Inflammatory macrophage treated with lipopolysaccharide for 4 hours (primary cell): ENCODE measurements around the gene SNX20.

Experiments
- DNase-seq: peaks from one replicate; pipeline ENCODE4 v3.0.0-alpha.2; 2020

Gene SNX20

DNA sequence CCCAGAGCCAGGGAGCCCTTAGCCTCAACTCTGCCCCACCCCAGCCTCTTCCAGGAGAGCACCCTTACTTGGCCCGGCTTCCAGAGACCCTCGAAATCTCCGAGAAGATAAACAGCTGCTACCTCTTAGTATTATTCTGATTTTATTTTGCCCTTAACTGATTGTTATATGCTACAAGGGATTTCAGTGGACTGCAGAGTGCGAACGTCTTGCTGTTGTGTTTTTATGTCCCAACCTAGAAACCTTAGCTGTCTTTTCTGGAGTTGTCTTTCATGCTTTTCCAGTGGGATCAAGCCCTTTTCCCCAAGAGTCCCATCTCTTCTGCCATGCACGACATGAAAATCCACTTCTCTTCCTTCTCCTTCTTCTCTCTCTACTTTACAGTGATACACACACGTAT, 47.0 kb downstream of the SNX20 start:
- no peak for DNase-seq

- no peak for DNase-seq
These were observed 47.9 kb downstream of the SNX20 start for GRCh38 chr16:50632927-50633800.

DNA sequence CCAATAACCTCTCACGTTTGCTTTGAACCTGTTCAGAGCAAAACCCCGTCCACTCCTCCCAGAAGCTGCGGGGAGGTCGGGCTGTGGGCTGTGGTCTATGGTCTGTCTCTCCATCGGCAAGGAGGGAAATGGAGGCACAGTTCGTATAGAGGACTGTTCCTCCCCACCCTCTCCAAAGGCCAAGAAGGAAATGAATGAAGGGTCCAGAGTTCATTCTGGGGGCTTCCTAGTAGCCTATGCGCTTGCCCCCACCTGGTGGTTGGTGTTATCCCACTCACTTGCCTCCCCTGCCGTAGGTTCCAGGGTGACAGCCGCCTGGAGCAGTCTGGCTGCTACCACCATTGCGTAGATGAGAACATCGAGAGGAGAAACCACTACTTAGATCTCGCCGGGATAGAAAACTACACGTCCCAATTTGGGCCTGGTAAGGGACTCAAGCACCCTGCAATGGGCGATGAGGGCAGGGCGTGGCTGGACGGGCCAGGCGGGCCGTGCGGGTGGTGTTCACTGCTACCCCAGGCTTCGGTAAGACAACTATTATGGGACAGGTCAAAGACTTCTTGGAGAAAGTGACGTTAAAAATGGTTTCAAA, 49.0 kb downstream of the SNX20 start:
- no peak for DNase-seq

DNA sequence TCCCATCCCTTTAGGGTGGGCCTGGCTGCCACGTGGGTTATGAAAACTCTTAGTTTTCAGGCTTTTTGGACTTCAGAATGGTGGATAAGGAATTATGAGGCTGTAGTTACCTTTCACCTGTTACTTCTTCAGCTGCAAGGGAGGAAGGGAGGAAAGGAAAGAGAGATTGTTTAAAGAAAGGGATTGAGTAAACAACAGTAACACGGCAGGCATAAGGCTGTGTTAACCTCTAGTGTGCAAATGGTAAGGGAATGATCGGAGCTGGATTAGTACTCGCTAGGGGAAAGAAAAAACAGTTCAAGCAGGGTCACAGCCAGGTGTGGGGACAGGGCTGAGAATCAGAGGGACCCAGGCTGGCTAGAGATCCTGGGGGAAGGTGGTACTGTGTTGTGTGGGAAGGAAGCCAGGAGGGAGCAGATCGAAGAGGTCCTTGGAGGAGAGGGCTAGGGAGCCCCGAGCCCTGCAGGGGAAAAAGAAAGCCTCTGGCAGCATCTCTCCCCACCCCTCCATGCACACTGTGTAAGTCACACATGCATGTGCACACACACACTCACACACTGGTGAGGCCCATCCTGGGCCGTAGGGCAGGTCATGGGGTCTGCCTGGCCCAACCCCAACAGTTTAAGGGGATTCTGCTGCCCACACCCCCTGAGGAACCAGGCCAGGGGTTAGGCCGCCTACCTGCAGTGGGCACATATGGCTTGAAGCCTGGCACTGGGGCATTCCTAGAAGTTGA, 49.7 kb downstream of the SNX20 start:
- DNase-seq: no peak

DNA sequence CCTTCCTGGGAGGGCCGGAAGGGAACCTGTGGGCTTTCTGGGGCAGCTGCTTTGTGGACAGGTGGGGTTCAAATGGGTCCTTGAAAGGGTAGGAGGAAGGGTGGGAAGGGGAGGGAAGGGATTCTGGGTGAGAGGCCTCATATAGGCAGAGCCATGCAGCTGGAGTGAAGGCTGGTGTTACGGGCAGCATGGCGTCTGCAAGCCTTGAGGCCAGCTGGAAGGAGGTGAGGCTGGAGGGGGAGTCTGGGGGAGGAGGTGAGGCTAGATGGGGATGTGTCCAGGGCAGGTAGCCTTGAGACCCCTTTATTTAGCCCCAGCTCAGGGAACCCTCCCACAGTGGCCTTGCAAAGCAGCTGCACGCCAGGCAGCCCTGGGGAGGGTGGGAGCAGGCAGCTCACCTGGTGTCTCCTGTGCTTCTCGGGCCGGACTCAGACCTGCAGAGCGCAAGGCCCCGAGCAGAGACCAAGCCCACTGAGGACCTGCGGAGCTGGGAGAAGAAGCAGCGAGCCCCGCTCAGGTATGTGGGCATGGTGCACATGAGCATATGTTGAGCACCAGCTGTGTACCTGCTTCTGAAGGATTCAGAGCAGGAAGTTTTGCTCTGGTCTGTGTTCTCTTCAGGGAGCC, 50.6 kb downstream of the SNX20 start:
- no peak for DNase-seq

DNA sequence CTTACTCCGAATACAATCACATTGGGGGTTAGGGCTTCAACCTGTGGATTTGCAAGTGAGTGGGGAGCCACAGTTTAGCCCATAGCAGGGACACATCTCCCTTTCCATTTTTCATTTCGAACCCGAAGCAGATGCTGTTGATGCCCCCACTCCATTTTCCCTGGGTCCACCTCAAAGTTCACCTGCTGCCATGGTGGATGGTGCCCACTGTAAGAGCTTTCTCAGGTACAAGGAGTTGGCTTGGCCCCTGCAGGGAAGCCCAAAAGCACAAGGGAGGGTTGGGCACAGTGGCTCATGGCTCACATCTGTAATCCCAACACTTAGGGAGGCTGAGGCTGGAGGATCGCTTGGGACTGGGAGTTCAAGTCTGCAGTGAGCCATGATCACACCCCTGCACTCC, 51.8 kb downstream of the SNX20 start:
- DNase-seq: no peak

- no peak for DNase-seq
These were observed 52.8 kb downstream of the SNX20 start for GRCh38 chr16:50628156-50628802.

DNA sequence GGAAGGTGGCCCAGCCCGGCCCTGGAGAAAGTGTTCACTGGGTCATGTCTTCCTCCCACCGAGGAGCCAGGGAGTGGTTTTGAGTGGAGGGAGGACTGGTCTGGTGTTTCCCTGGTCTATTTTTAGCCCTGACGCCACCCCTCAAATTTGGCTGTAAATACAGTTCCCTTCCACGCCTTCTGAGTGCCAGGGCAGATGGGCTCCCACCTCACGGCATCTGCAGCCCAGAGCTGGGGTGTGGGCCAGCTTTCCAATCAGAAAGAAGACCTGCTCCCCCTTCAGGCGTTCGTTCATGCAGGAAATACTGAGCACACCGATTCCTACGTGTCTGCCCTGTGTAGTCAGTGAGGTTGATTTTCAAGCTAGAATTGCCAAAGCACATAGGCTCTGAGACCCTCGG, 53.7 kb downstream of the SNX20 start:
- peak; percentile 16 for DNase-seq

DNA sequence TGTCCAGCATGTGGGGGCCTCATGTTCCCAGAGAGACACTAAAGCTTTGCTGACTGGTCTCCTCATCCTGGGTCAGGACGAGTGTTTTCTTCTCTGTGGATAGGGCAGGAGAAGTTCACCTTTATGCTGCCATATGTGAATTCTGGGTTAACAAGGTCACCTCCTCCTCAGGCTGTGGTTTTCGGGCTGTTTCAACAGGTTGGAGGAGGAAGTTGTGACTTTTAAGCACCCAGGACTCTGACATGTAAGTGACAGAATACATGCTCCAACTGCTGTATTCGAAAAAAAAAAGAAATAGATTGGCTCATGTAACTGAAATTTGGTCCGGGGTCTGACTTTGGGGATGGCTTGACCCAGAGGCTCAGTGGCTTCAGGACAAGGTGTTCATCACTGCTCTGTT, 54.2 kb downstream of the SNX20 start:
- no peak for DNase-seq

DNA sequence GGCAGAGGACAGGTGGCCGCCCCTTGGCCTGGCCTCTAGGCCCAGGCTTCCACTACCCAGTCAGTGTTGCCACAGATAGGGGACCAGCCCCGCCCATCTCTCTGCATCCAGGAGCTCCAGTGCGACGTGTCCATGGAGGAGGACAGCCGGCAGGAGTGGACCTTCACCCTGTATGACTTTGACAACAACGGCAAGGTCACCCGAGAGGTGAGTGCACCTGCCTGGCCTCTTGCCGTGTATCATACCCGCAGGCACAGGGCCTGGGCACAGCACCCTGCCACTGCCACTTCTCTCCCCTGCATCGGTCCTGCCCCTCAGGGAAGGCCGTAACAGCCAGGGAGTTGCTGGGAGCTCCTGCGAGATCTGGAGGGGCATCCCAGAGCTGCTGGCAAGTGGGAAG, 55.7 kb downstream of the SNX20 start:
- no peak for DNase-seq

DNA sequence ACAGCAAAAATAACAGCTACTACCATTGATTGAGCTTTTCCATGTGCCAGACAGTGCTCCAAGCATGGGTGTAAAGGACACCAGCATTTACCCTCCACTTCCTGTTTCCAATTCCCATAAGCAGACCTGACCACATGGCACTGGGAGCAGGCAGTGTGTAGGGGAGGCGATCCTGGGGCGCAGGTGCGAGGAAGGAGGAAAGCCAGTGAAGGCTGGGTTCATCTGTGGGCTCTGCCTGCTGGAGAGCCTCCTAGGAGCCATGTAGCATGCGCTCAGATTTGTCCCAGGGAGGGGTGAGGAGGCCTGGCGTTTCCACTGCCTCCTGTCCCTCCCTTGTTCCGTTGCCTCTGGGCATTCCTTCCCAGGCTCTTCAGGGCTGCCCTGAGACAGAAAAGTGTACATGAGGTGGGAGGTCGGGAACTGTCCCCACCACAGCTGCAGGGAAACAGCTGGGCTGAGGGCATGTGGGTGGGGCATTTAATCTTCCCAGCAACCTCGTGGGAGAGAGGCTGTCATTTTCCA, 56.6 kb downstream of the SNX20 start:
- DNase-seq: no peak

GRCh38 chr16:50622643-50623369, 58.3 kb downstream of the SNX20 start:
- no peak for DNase-seq

DNA sequence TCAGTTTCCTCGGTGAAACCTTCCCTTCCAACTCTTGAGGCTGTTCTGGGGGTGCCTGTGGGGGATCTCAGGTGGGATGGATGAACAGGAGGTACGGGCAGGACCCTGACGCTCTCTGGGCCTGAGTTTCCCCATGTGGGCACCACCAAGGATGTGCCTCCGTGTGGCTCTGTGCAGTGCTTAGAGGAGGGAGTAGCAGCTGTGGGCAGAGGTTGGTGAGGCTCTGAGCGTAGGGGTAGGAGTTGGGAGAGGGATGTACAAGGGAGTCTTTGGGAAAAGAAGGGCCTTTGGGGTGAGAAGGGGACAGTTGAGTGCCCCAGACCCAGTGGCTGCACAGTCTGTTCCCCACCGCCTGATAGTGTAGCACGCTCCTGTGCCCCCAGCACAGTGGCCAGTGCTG, 59.1 kb downstream of the SNX20 start:
- no peak for DNase-seq
